H9 (cell line): ENCODE data around the gene YWHAB. TPM values are rescaled to one million over a fixed set of nuclear protein-coding genes. Genes with fewer than 3 reads are reported as not detected.
A peak's percentile ranks its signal among the peaks of the same experiment; 100 is the strongest.

Experiments
- DNase-seq: peaks from one replicate; pipeline ENCODE4 v3.0.0-alpha.2; 2017
- H2AFZ ChIP-seq: one replicate; pipeline ENCODE4 v1.6.1; 2013; ENCODE audit warnings: mild to moderate bottlenecking, low read length, control low read depth, moderate library complexity
- H2AK5ac ChIP-seq: 2 replicates; pipeline ENCODE4 v1.6.1; 2013; ENCODE audit warnings: low read length, control low read depth, mixed read lengths; ENCODE audit not compliant: insufficient read length
- H2BK120ac ChIP-seq: one replicate; pipeline ENCODE4 v1.6.1; 2013; ENCODE audit warnings: low read depth, mild to moderate bottlenecking, low read length, control low read depth, inconsistent platforms; ENCODE audit not compliant: poor library complexity, severe bottlenecking
- H2BK12ac ChIP-seq: 2 replicates; pipeline ENCODE4 v1.6.1; 2013; ENCODE audit warnings: low read length, control low read depth, mixed read lengths, low read depth; ENCODE audit not compliant: insufficient read length
- H2BK15ac ChIP-seq: 2 replicates; pipeline ENCODE4 v1.6.1; 2013; ENCODE audit warnings: low read depth, low read length, control low read depth
- H2BK20ac ChIP-seq: one replicate; pipeline ENCODE4 v1.6.1; 2013; ENCODE audit warnings: low read depth, mild to moderate bottlenecking, low read length, control low read depth, inconsistent platforms; ENCODE audit not compliant: poor library complexity, severe bottlenecking
- H2BK5ac ChIP-seq: 2 replicates; pipeline ENCODE4 v1.6.1; 2013; ENCODE audit warnings: low read length, control low read depth, mixed read lengths; ENCODE audit not compliant: insufficient read length
- H3K14ac ChIP-seq: 2 replicates; pipeline ENCODE4 v1.6.1; 2013; ENCODE audit warnings: low read length, control low read depth; ENCODE audit not compliant: insufficient read depth
- H3K18ac ChIP-seq: 2 replicates; pipeline ENCODE4 v1.6.1; 2013; ENCODE audit warnings: low read depth, mild to moderate bottlenecking, mixed read lengths, low read length, control low read depth; ENCODE audit not compliant: insufficient read length
- H3K23ac ChIP-seq: 2 replicates; pipeline ENCODE4 v1.6.1; 2013; ENCODE audit warnings: low read length, control low read depth, mixed read lengths, low read depth; ENCODE audit not compliant: insufficient read length
- H3K23me2 ChIP-seq: 2 replicates; pipeline ENCODE4 v1.6.1; 2013; ENCODE audit warnings: low read depth, mild to moderate bottlenecking, mixed read lengths, low read length, control low read depth; ENCODE audit not compliant: insufficient read length, poor library complexity, severe bottlenecking
- H3K27ac ChIP-seq: 2 replicates; pipeline ENCODE4 v1.5.1; 2013; ENCODE audit warnings: low read length, control low read depth, mixed read lengths, low read depth; ENCODE audit not compliant: insufficient read length
- H3K27me3 ChIP-seq: 2 replicates; pipeline ENCODE4 v1.6.1; 2013; ENCODE audit warnings: low read length, control low read depth, inconsistent platforms; ENCODE audit not compliant: insufficient read depth
- H3K4ac ChIP-seq: 2 replicates; pipeline ENCODE4 v1.6.1; 2013; ENCODE audit warnings: low read depth, mild to moderate bottlenecking, control low read depth, inconsistent platforms, low read length, moderate library complexity
- H3K4me1 ChIP-seq: 2 replicates; pipeline ENCODE4 v1.6.1; 2013; ENCODE audit warnings: low read length, control low read depth, inconsistent platforms; ENCODE audit not compliant: insufficient read depth
- H3K4me2 ChIP-seq: 2 replicates; pipeline ENCODE4 v1.6.1; 2013; ENCODE audit warnings: low read length, control low read depth, mixed read lengths; ENCODE audit not compliant: insufficient read length, insufficient read depth
- H3K56ac ChIP-seq: 2 replicates; pipeline ENCODE4 v1.6.1; 2013; ENCODE audit warnings: low read depth, mild to moderate bottlenecking, mixed read lengths, low read length, control low read depth; ENCODE audit not compliant: insufficient read length
- H3K79me1 ChIP-seq: 2 replicates; pipeline ENCODE4 v1.6.1; 2013; ENCODE audit warnings: low read depth, mild to moderate bottlenecking, moderate library complexity, low read length, control low read depth, inconsistent platforms; ENCODE audit not compliant: insufficient read depth, poor library complexity, severe bottlenecking
- H3K79me2 ChIP-seq: 2 replicates; pipeline ENCODE4 v1.6.1; 2013; ENCODE audit warnings: low read length, control low read depth, inconsistent platforms; ENCODE audit not compliant: insufficient read depth
- H3K9ac ChIP-seq: 2 replicates; pipeline ENCODE4 v1.6.1; 2013; ENCODE audit warnings: low read length, control low read depth, mixed read lengths; ENCODE audit not compliant: insufficient read length; ENCODE audit errors: extremely low read depth
- H3K9me3 ChIP-seq: one replicate; pipeline ENCODE4 v1.6.1; 2013; ENCODE audit warnings: low read depth, low read length, inconsistent platforms; ENCODE audit not compliant: control insufficient read depth
- H3T11ph ChIP-seq: one replicate; pipeline ENCODE4 v1.6.1; 2013; ENCODE audit warnings: mild to moderate bottlenecking, low read length, control low read depth, inconsistent platforms
- H4K20me1 ChIP-seq: one replicate; pipeline ENCODE4 v1.6.1; 2013; ENCODE audit not compliant: control insufficient read depth, insufficient read length, insufficient read depth
- H4K5ac ChIP-seq: 2 replicates; pipeline ENCODE4 v1.6.1; 2013; ENCODE audit warnings: low read depth, mild to moderate bottlenecking, mixed read lengths, low read length, control low read depth; ENCODE audit not compliant: insufficient read length
- H4K8ac ChIP-seq: replicated peaks from 2 replicates; pipeline ENCODE4 v1.6.1; 2013; ENCODE audit warnings: low read length, control low read depth, mixed read lengths, low read depth; ENCODE audit not compliant: insufficient read length
- H4K91ac ChIP-seq: 2 replicates; pipeline ENCODE4 v1.6.1; 2013; ENCODE audit warnings: low read depth, mild to moderate bottlenecking, moderate library complexity, mixed read lengths, low read length, control low read depth; ENCODE audit not compliant: insufficient read length
- H3K27ac Mint-ChIP-seq, 3 experiments: 2 replicates in 2 of 3; 3 replicates in 1 of 3; pipeline ENCODE4 v1.8.0; 2020 to 2021; ENCODE audit warnings: mixed read lengths in 3 of 3, mild to moderate bottlenecking in 1 of 3, moderate library complexity in 1 of 3
- H3K27me3 Mint-ChIP-seq: 2 replicates; pipeline ENCODE4 v1.8.0; 2021; ENCODE audit warnings: low read depth, mild to moderate bottlenecking, moderate library complexity, mixed read lengths
- H3K36me3 Mint-ChIP-seq, 3 experiments: 2 replicates in 2 of 3; 3 replicates in 1 of 3; pipeline ENCODE4 v1.8.0; 2020 to 2021; ENCODE audit warnings: low read depth in 3 of 3, mixed read lengths in 3 of 3; ENCODE audit not compliant: insufficient read depth in 1 of 3
- H3K4me1 Mint-ChIP-seq, 2 experiments: 2 replicates each; pipeline ENCODE4 v1.8.0; 2020; ENCODE audit warnings: mixed read lengths in 2 of 2
- H3K4me3 Mint-ChIP-seq, 2 experiments: 2 replicates in 1 of 2; 3 replicates in 1 of 2; pipeline ENCODE4 v1.8.0; 2020 to 2021; ENCODE audit warnings: mild to moderate bottlenecking in 2 of 2, mixed read lengths in 2 of 2, moderate library complexity in 1 of 2
- H3K9me3 Mint-ChIP-seq, 2 experiments: 2 replicates in 1 of 2; 3 replicates in 1 of 2; pipeline ENCODE4 v1.8.0; 2020; ENCODE audit warnings: mild to moderate bottlenecking in 2 of 2, mixed read lengths in 2 of 2, moderate library complexity in 1 of 2
- WGBS: extraction: QIAGEN DNeasy Blood & Tissue Kit; methylation state at CpG from one replicate; pipeline ENCODE4 v1.1.7; 2013; ENCODE audit warnings: missing lambda C conversion rate, low lambda C conversion rate, mixed read lengths; ENCODE audit not compliant: insufficient read length; ENCODE audit errors: extremely low coverage; 5-methylcytosine and 5-hydroxymethylcytosine counted together
- long read RNA-seq: library from polyadenylated mRNA; unstranded; transcript quantifications from one replicate; pipeline ENCODE4 v2.0.0, GENCODE V29; 2020
- total RNA-seq: library from RNA; stranded (reverse); gene quantifications from 2 replicates; pipeline ENCODE4 v1.2.1, GENCODE V29; 2021
- TF ChIP-seq, protein P1 (sequence below): fragments of 200-600 bp; sonication (generic); conservative IDR thresholded peaks from 3 replicates; pipeline ENCODE4 v1.8.0; 2021; ENCODE audit warnings: antibody characterized with exemption, mild to moderate bottlenecking

Gene YWHAB
- total RNA-seq = 203 and 204 TPM in 2 replicates
- long read RNA-seq, transcript YWHAB-202 (7 exons, 3,109 nt) = minor isoform, 68 of 533 reads
- long read RNA-seq, transcript YWHAB-201 (6 exons, 3,049 nt) = major isoform, 423 of 533 reads
- long read RNA-seq, partial matches to known transcripts = 17 of 533 reads
- long read RNA-seq, other reads (novel, unspliced or antisense) = 23 of 533 reads

DNA sequence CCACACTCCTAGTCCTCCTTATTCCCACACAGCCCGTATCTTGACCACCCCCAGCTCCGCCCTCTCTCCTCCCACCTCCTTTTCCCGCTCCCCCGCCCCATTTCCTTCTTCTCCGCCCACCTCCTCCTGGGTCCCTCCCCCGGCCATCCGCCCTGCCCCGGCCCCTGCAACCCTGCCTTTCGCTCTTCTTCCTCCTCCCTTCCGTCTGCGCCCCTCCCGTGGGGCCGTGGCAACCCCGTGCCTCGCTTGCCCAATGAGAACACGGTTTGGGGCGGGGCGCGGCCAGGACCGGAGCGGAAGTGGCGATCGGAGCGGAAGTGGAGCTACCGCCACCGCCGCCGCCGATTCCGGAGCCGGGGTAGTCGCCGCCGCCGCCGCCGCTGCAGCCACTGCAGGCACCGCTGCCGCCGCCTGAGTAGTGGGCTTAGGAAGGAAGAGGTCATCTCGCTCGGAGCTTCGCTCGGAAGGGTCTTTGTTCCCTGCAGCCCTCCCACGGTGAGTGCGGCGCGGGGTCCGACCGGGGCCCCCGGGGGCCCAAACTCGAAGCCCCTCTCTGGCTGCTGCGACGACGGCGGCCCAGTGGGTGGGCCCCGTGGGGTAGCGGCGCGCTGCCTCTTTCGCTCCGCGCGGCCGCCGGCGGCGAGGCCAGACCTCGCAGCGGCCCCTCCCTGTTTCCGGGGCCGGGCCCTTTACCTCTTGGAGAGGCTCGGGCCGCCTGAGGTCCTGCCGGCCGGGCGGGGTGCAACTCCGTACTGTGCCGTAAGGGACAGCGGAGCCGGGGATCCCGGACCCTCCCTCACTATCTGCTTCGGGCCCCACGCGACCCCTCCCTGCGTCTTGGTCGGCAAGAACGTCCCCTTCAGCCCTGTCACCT is at the start of gene YWHAB:
YWHAB (plus strand) TSS at position 314 of the 874 bp plus-strand sequence. CDS start 15,829 bp downstream, outside the sequence.
- TF ChIP-seq, protein P1, sequence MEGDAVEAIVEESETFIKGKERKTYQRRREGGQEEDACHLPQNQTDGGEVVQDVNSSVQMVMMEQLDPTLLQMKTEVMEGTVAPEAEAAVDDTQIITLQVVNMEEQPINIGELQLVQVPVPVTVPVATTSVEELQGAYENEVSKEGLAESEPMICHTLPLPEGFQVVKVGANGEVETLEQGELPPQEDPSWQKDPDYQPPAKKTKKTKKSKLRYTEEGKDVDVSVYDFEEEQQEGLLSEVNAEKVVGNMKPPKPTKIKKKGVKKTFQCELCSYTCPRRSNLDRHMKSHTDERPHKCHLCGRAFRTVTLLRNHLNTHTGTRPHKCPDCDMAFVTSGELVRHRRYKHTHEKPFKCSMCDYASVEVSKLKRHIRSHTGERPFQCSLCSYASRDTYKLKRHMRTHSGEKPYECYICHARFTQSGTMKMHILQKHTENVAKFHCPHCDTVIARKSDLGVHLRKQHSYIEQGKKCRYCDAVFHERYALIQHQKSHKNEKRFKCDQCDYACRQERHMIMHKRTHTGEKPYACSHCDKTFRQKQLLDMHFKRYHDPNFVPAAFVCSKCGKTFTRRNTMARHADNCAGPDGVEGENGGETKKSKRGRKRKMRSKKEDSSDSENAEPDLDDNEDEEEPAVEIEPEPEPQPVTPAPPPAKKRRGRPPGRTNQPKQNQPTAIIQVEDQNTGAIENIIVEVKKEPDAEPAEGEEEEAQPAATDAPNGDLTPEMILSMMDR = peak; percentile 34; the same call in 1 of the 3 replicates
- Histone ChIP-seq H3K4ac (no peak within 1 kb of the TSS; the same call in 1 of the 2 replicates), H2BK15ac (no peak within 1 kb of the TSS), H3K4me1 (no peaks in the 10 kb centered on the region), H4K8ac (no peak within 1 kb of the TSS), H3K18ac (peak within 1 kb of the TSS; percentile 95), H3K9me3 (no peaks in the 10 kb centered on the region), H3K56ac (no peak within 1 kb of the TSS), H3K79me2 (peaks cover 38% of the 10 kb centered on the region), H3K27me3 (no peaks in the 10 kb centered on the region), H3K27ac (no peak within 1 kb of the TSS), H3K9ac (peak within 1 kb of the TSS; percentile 88), H3K23me2 (peaks cover 9% of the 10 kb centered on the region), H2BK20ac (no peak within 1 kb of the TSS), H2BK5ac (no peak within 1 kb of the TSS), H3T11ph (no peak within 1 kb of the TSS), H3K14ac (peak within 1 kb of the TSS; percentile 89), H4K20me1 (no peaks in the 10 kb centered on the region), H2BK12ac (no peak within 1 kb of the TSS), H2BK120ac (no peak within 1 kb of the TSS), H2AK5ac (no peak within 1 kb of the TSS), H4K91ac (no peak within 1 kb of the TSS), H2AFZ (no peak within 1 kb of the TSS), H3K79me1 (peaks cover 8% of the 10 kb centered on the region), H3K4me2 (peak within 1 kb of the TSS; percentile 87), H3K23ac (no peak within 1 kb of the TSS), H4K5ac (no peak within 1 kb of the TSS)
- DNase-seq = peak; percentile 99
- H3K9me3 Mint-ChIP-seq = no peaks in the 10 kb centered on the region; a peak in 1 of 5 replicates
- peaks cover 0 to 22% (median 0%) of the 10 kb centered on the region in 3 experiments; a peak in 2 of 7 replicates for H3K36me3 Mint-ChIP-seq
- peaks cover 34 to 37% of the 10 kb centered on the region in 2 experiments for H3K4me1 Mint-ChIP-seq
- H3K27me3 Mint-ChIP-seq = no peaks in the 10 kb centered on the region
- peak within 1 kb of the TSS; percentile 97 to 98 for H3K4me3 Mint-ChIP-seq
- WGBS = no CpG with 5 or more reads among the region's 88 CpGs
- peak within 1 kb of the TSS; percentile 89 to 97 (median 96) for H3K27ac Mint-ChIP-seq
